Right ventricle myocardium inferior (tissue), 1 donor: Measurements from ENCODE around the gene RFX1. TPM values are rescaled to one million over a fixed set of nuclear protein-coding genes. Genes with fewer than 3 reads are reported as not detected.
A peak's percentile ranks its signal among the peaks of the same experiment; 100 is the strongest.

Experiments used
- ATAC-seq: fragments of 200-7000 bp; cut with Tn5 transposase; one replicate; pipeline ENCODE4 v1.9.1; 2020; ENCODE audit warnings: mild to moderate bottlenecking, moderate library complexity
- DNase-seq: peaks from one replicate; pipeline ENCODE4 v3.0.0; 2021; ENCODE audit errors: missing footprints
- intact Hi-C: fragments of 100-400 bp; cut with DNase I; formaldehyde crosslinking; loops from one replicate; pipeline ENCODE4 v1.11.0; 2022
- total RNA-seq: library from RNA; stranded (reverse); fragmentation: NEBNext Ultra II Directional; extraction: Animal tissue kit (Norgen Biotek cat#: 25700); gene quantifications from one replicate; pipeline ENCODE4 v1.2.1, GENCODE V29; 2021
- donor health status: DM: no; HTN: yes; CAD: no; lungs with severe emphysema.

The RFX1 gene
- total RNA-seq, 1 donor from 2014 or later, result 15.4 TPM

- intact Hi-C loops, result no loop called here
- DNase-seq, result peak; percentile 44
Observed at GRCh38 chr19:13955662-13956364, 50.3 kb downstream of the RFX1 start.

GRCh38 chr19:13954185-13954584, 51.9 kb downstream of the RFX1 start:
- DNase-seq (no peak), ATAC-seq (no peak)
- intact Hi-C loops, result no loop called here

More at GRCh38 chr19:13955662-13956364, 50.3 kb downstream of the RFX1 start:
- ATAC-seq, result no peak

- DNase-seq (no peak), ATAC-seq (peak; percentile 9)
- intact Hi-C loops, result loop anchor here (2.0 kb wide), 2 partner anchors 46 to 54 kb away; partner anchors contain the start of genes BRME1, CC2D1A and RFX1
Observed at GRCh38 chr19:13952931-13953531, 53.1 kb downstream of the RFX1 start.

- DNase-seq (peak; percentile 99), ATAC-seq (peak; percentile 99)
- intact Hi-C loops, result loop anchor here (2.0 kb wide), 2 partner anchors 46 to 54 kb away; partner anchors contain the start of genes BRME1, CC2D1A and RFX1
Observed at GRCh38 chr19:13952154-13952930, 53.8 kb downstream of the RFX1 start, which contains the start of gene DCAF15. TSS of gene DCAF15 (plus strand) at chr19:13952509. CDS start at chr19:13952513, 4 bp downstream.

GRCh38 chr19:13951799-13952153, 54.3 kb downstream of the RFX1 start:
- no peak for DNase-seq
- ATAC-seq, result no peak
- intact Hi-C loops, result loop anchor here (2.0 kb wide), 2 partner anchors 45 to 55 kb away; partner anchors contain the start of genes BRME1, CC2D1A and RFX1

GRCh38 chr19:13951043-13951442, 55.1 kb downstream of the RFX1 start:
- intact Hi-C loops, result no loop called here
- ATAC-seq (no peak), DNase-seq (no peak)

GRCh38 chr19:13946414-13946813, 59.7 kb downstream of the RFX1 start:
- DNase-seq, result no peak
- no peak for ATAC-seq
- intact Hi-C loops, result no loop called here

- DNase-seq, result no peak
- intact Hi-C loops, result no loop called here
- ATAC-seq, result no peak
Observed at GRCh38 chr19:13942023-13942684, 64.0 kb downstream of the RFX1 start.

GRCh38 chr19:13938301-13939064, 67.6 kb downstream of the RFX1 start, which contains the start of gene PODNL1:
TSS of gene PODNL1 (minus strand) at chr19:13938417. CDS start at chr19:13938181, 236 bp downstream.
- intact Hi-C loops, result no loop called here
- ATAC-seq, result peak; percentile 35
- DNase-seq, result peak; percentile 25

- DNase-seq (no peak), ATAC-seq (no peak)
Observed at GRCh38 chr19:13937479-13938300, 68.4 kb downstream of the RFX1 start.

GRCh38 chr19:13935765-13936510, 70.2 kb downstream of the RFX1 start:
- intact Hi-C loops, result no loop called here
- ATAC-seq (no peak), DNase-seq (peak; percentile 49)

More at GRCh38 chr19:13937479-13938300, 68.4 kb downstream of the RFX1 start:
- intact Hi-C loops, result no loop called here

GRCh38 chr19:13934785-13935109, 71.4 kb downstream of the RFX1 start:
- ATAC-seq (no peak), DNase-seq (peak; percentile 11)
- intact Hi-C loops, result no loop called here

GRCh38 chr19:13932911-13933393, 73.2 kb downstream of the RFX1 start:
- intact Hi-C loops, result no loop called here
- peak; percentile 54 for DNase-seq
- ATAC-seq, result no peak

GRCh38 chr19:13932149-13932637, 73.9 kb downstream of the RFX1 start:
- DNase-seq (peak; percentile 7), ATAC-seq (no peak)
- intact Hi-C loops, result no loop called here

GRCh38 chr19:13931391-13932148, 74.5 kb downstream of the RFX1 start:
- no peak for ATAC-seq

GRCh38 chr19:13930402-13930801, 75.7 kb downstream of the RFX1 start:
- DNase-seq, result no peak
- intact Hi-C loops, result no loop called here
- peak; percentile 5 for ATAC-seq

More at GRCh38 chr19:13931391-13932148, 74.5 kb downstream of the RFX1 start:
- intact Hi-C loops, result no loop called here
- DNase-seq, result no peak
